H1 (cell line): ENCODE measurements around the gene GPC1. TPM values are rescaled to one million over a fixed set of nuclear protein-coding genes. Genes with fewer than 3 reads are reported as not detected.

Experiments
- CTCF ChIA-PET: fragments of 300-600 bp; sonication (Branson Sonifier 250); formaldehyde crosslinking; loops from one replicate; lab custom pipeline; 2021; ENCODE audit not compliant: partially characterized antibody; lab: Charles Lee
- POLR2A ChIA-PET: fragments of 300-600 bp; sonication (Branson Sonifier 250); formaldehyde crosslinking; loops from one replicate; lab custom pipeline; 2021; ENCODE audit warnings: inconsistent platforms; ENCODE audit not compliant: partially characterized antibody; lab: Charles Lee
- DNase-seq, 2 experiments: peaks; one replicate each; pipeline versions ENCODE4 v3.0.0 to v3.0.0-alpha.2; 2010 to 2022; ENCODE audit warnings: low spot score in 2 of 2, low read depth in 1 of 2, mixed read lengths in 1 of 2
- FAIRE-seq: peaks from 2 replicates; lab custom pipeline; 2011; peaks lifted over from hg19 to GRCh38; lab: Jason Lieb, UNC
- H2AFZ ChIP-seq: 2 replicates; pipeline ENCODE4 v1.8.1; 2012; ENCODE audit warnings: low read length, inconsistent platforms
- H2AK5ac ChIP-seq: 2 replicates; pipeline ENCODE4 v1.6.1; 2013; ENCODE audit warnings: low read depth, low read length
- H2BK120ac ChIP-seq: replicated peaks from 2 replicates; pipeline ENCODE3; 2013; ENCODE audit warnings: low read depth, low read length, inconsistent platforms
- H2BK12ac ChIP-seq: 2 replicates; pipeline ENCODE4 v1.6.1; 2013; ENCODE audit warnings: low read depth, low read length
- H2BK15ac ChIP-seq: 2 replicates; pipeline ENCODE4 v1.6.1; 2013; ENCODE audit warnings: low read length
- H2BK20ac ChIP-seq: 2 replicates; pipeline ENCODE4 v1.6.1; 2013; ENCODE audit warnings: low read length
- H2BK5ac ChIP-seq: 2 replicates; pipeline ENCODE4 v1.6.1; 2013; ENCODE audit warnings: low read depth, low read length
- H3K14ac ChIP-seq: 2 replicates; pipeline ENCODE4 v1.6.1; 2013; ENCODE audit warnings: inconsistent platforms; ENCODE audit not compliant: insufficient read length
- H3K18ac ChIP-seq: 2 replicates; pipeline ENCODE4 v1.6.1; 2013; ENCODE audit warnings: low read length; ENCODE audit errors: extremely low read depth
- H3K23ac ChIP-seq: 2 replicates; pipeline ENCODE4 v1.6.1; 2013; ENCODE audit warnings: inconsistent platforms; ENCODE audit not compliant: insufficient read length
- H3K23me2 ChIP-seq: 2 replicates; pipeline ENCODE4 v1.6.1; 2013; ENCODE audit warnings: low read depth, low read length
- H3K27ac ChIP-seq: 2 replicates; pipeline ENCODE4 v1.6.1; 2011; ENCODE audit warnings: low read depth, low read length, inconsistent platforms
- H3K27me3 ChIP-seq, 4 experiments: replicated peaks in 1 of 4; 1 replicate in 1 of 4; 2 replicates in 3 of 4; pipeline versions ENCODE4 v1.6.1 to v1.8.1; 2011 to 2013; ENCODE audit warnings: low read length in 3 of 4, mild to moderate bottlenecking in 3 of 4, inconsistent platforms in 2 of 4, mixed read lengths in 2 of 4, moderate library complexity in 1 of 4; ENCODE audit not compliant: control insufficient read depth in 3 of 4, insufficient read depth in 3 of 4; ENCODE audit errors: extremely low read depth in 1 of 4
- H3K36me3 ChIP-seq, 4 experiments: 2 replicates each; pipeline versions ENCODE4 v1.6.1 to v1.8.1; 2011 to 2013; ENCODE audit warnings: mild to moderate bottlenecking in 4 of 4, low read length in 3 of 4, moderate library complexity in 2 of 4, control low read depth in 1 of 4, inconsistent platforms in 1 of 4; ENCODE audit not compliant: insufficient read depth in 4 of 4, control insufficient read depth in 2 of 4
- H3K4ac ChIP-seq: replicated peaks from 2 replicates; pipeline ENCODE3; 2013; ENCODE audit warnings: low read length, low read depth, mixed read lengths, inconsistent platforms; ENCODE audit not compliant: insufficient read length
- H3K4me1 ChIP-seq, 4 experiments: replicated peaks in 1 of 4; 1 replicate in 1 of 4; 2 replicates in 3 of 4; pipeline versions ENCODE4 v1.6.1 to v1.8.1; 2011 to 2013; ENCODE audit warnings: low read length in 3 of 4, inconsistent platforms in 2 of 4, mixed read lengths in 1 of 4; ENCODE audit not compliant: insufficient read depth in 4 of 4, control insufficient read depth in 3 of 4
- H3K4me2 ChIP-seq, 2 experiments: 2 replicates each; pipeline versions ENCODE4 v1.6.1 to v1.8.1; 2011 to 2013; ENCODE audit warnings: low read depth in 2 of 2, low read length in 2 of 2, control low read depth in 1 of 2, inconsistent platforms in 1 of 2, mild to moderate bottlenecking in 1 of 2; ENCODE audit not compliant: insufficient read depth in 1 of 2
- H3K4me3 ChIP-seq, 4 experiments: fragments of 200-600, 300-600 bp in 1 of 4; sonication (generic), shearing (Covaris generic), sonication (Bioruptor Twin) in 1 of 4; 2 replicates each; pipeline versions ENCODE4 v1.5.1 to v1.8.1; 2011 to 2016; ENCODE audit warnings: low read length in 4 of 4, low read depth in 3 of 4, control low read depth in 2 of 4, inconsistent platforms in 2 of 4, mild to moderate bottlenecking in 2 of 4, mixed read lengths in 1 of 4, moderate library complexity in 1 of 4; ENCODE audit not compliant: insufficient read depth in 2 of 4; ENCODE audit errors: extremely low read depth in 1 of 4
- H3K56ac ChIP-seq: replicated peaks from 2 replicates; pipeline ENCODE3; 2013; ENCODE audit warnings: low read depth, mild to moderate bottlenecking, mixed read lengths, low read length, inconsistent platforms; ENCODE audit not compliant: insufficient read length
- H3K79me1 ChIP-seq: 2 replicates; pipeline ENCODE4 v1.6.1; 2013; ENCODE audit warnings: low read depth, low read length, control low read depth
- H3K79me2 ChIP-seq, 2 experiments: 2 replicates each; pipeline versions ENCODE4 v1.6.1 to v1.8.1; 2012 to 2013; ENCODE audit warnings: low read length in 2 of 2, mild to moderate bottlenecking in 2 of 2, inconsistent platforms in 1 of 2; ENCODE audit not compliant: insufficient read depth in 2 of 2, control insufficient read depth in 1 of 2
- H3K9ac ChIP-seq, 4 experiments: replicated peaks in 1 of 4; 1 replicate in 1 of 4; 2 replicates in 3 of 4; pipeline versions ENCODE4 v1.6.1 to v1.8.1; 2011 to 2013; ENCODE audit warnings: low read depth in 3 of 4, low read length in 3 of 4, control low read depth in 2 of 4, mild to moderate bottlenecking in 2 of 4, moderate library complexity in 2 of 4, inconsistent platforms in 1 of 4; ENCODE audit errors: extremely low read depth in 1 of 4
- H3K9me3 ChIP-seq, 2 experiments: 2 replicates each; pipeline versions ENCODE4 v1.6.1 to v1.8.1; 2012 to 2013; ENCODE audit warnings: mild to moderate bottlenecking in 2 of 2, moderate library complexity in 2 of 2, control low read depth in 1 of 2, inconsistent platforms in 1 of 2, low read depth in 1 of 2, low read length in 1 of 2, mixed read lengths in 1 of 2; ENCODE audit not compliant: insufficient read depth in 2 of 2
- H4K20me1 ChIP-seq, 2 experiments: replicated peaks in 1 of 2; 2 replicates each; pipeline versions ENCODE3 to v1.8.1; 2011 to 2013; ENCODE audit warnings: inconsistent platforms in 2 of 2, low read length in 2 of 2, mild to moderate bottlenecking in 1 of 2; ENCODE audit not compliant: insufficient read depth in 2 of 2, control insufficient read depth in 1 of 2
- H4K5ac ChIP-seq: 2 replicates; pipeline ENCODE4 v1.6.1; 2013; ENCODE audit warnings: low read length, low read depth, mixed read lengths, inconsistent platforms; ENCODE audit not compliant: insufficient read length
- H4K8ac ChIP-seq: 2 replicates; pipeline ENCODE4 v1.8.0; 2013; ENCODE audit warnings: mild to moderate bottlenecking, moderate library complexity, low read length, inconsistent platforms; ENCODE audit not compliant: insufficient read depth; ENCODE audit errors: extremely low read depth
- H4K91ac ChIP-seq: replicated peaks from 2 replicates; pipeline ENCODE3; 2013; ENCODE audit warnings: low read length, mixed read lengths, inconsistent platforms; ENCODE audit not compliant: insufficient read length
- CHD2 ChIP-seq: IDR thresholded peaks from 2 replicates; pipeline ENCODE4 v1.6.1; 2012; ENCODE audit warnings: low read length, improper control_type of control experiment
- EGR1 ChIP-seq: IDR thresholded peaks from 2 replicates; pipeline ENCODE4 v1.6.1; 2011; ENCODE audit warnings: low read depth, low read length, borderline replicate concordance
- GABPA ChIP-seq: IDR thresholded peaks from 2 replicates; pipeline ENCODE4 v1.6.1; 2011; ENCODE audit warnings: mild to moderate bottlenecking, low read length, moderate library complexity, borderline replicate concordance; ENCODE audit not compliant: insufficient read depth
- GTF2F1 ChIP-seq: IDR thresholded peaks from 2 replicates; pipeline ENCODE4 v1.6.1; 2012; ENCODE audit warnings: low read depth, low read length, improper control_type of control experiment, borderline replicate concordance
- KDM4A ChIP-seq: IDR thresholded peaks from one replicate; pipeline ENCODE4 v1.7.1; 2012; ENCODE audit warnings: low read depth, mild to moderate bottlenecking, moderate library complexity, low read length, inconsistent platforms; ENCODE audit not compliant: severe bottlenecking
- NRF1 ChIP-seq: IDR thresholded peaks from 2 replicates; pipeline ENCODE4 v1.6.1; 2011; ENCODE audit warnings: mild to moderate bottlenecking, low read depth, low read length, improper control_type of control experiment
- SIN3A ChIP-seq, 2 experiments: IDR thresholded peaks in 1 of 2; conservative IDR thresholded peaks in 1 of 2; 2 replicates each; pipeline ENCODE4 v1.6.1; 2011 to 2012; ENCODE audit warnings: low read length in 2 of 2, improper control_type of control experiment in 1 of 2, low read depth in 1 of 2, mild to moderate bottlenecking in 1 of 2
- SP1 ChIP-seq: IDR thresholded peaks from 2 replicates; pipeline ENCODE4 v1.6.1; 2011; ENCODE audit warnings: low read depth, low read length
- SP2 ChIP-seq: IDR thresholded peaks from 2 replicates; pipeline ENCODE4 v1.6.1; 2012; ENCODE audit warnings: mild to moderate bottlenecking, low read length, inconsistent platforms
- TAF1 ChIP-seq: IDR thresholded peaks from 2 replicates; pipeline ENCODE4 v1.6.1; 2011; ENCODE audit warnings: mild to moderate bottlenecking, low read depth, low read length
- YY1 ChIP-seq: IDR thresholded peaks from 2 replicates; pipeline ENCODE4 v1.6.1; 2011; ENCODE audit warnings: low read depth, mild to moderate bottlenecking, low read length
- WGBS, 2 experiments: shearing (Covaris generic) in 1 of 2; methylation state at CpG; one replicate each; pipeline versions ENCODE4 v1.1.6 to v1.1.7; 2013 to 2015; ENCODE audit warnings: low lambda C conversion rate in 2 of 2, mixed read lengths in 2 of 2, inconsistent platforms in 1 of 2, low coverage in 1 of 2, missing lambda C conversion rate in 1 of 2; ENCODE audit not compliant: insufficient replicate concordance in 2 of 2, insufficient coverage in 1 of 2, insufficient read length in 1 of 2; ENCODE audit errors: extremely low coverage in 1 of 2, missing lambda C conversion rate in 1 of 2; 5-methylcytosine and 5-hydroxymethylcytosine counted together
- polyA plus RNA-seq, 7 experiments: library from polyadenylated mRNA; depleted of rRNA in 3 of 7; stranded (reverse) in 5 of 7; unstranded in 2 of 7; fragments of >200 nt in 5 of 7; fragments of 200-250 nt in 2 of 7; gene quantifications; 1 replicate in 5 of 7; 2 replicates in 1 of 7; 4 replicates in 1 of 7; pipeline versions ENCODE4 v1.2.1 to v1.2.3, GENCODE V29; 2011 to 2013; ENCODE audit warnings: missing spikeins in 2 of 7, mixed read lengths in 2 of 7
- total RNA-seq: library from RNA; stranded (reverse); fragmentation: NEBNext Ultra II Directional; extraction: Animal tissue kit (Norgen Biotek cat#: 25700); gene quantifications from 2 replicates; pipeline ENCODE4 v1.2.1, GENCODE V29; 2021
- TF ChIP-seq, protein P1 (sequence below): IDR thresholded peaks from 2 replicates; pipeline ENCODE4 v1.6.1; 2012; ENCODE audit warnings: inconsistent platforms

Gene GPC1
- total and polyA plus RNA-seq, 2 of the 8 experiments (the other 6 are each of a cell fraction or from before 2014, with no cell fraction given), result 21.9 to 28.3 TPM

DNA sequence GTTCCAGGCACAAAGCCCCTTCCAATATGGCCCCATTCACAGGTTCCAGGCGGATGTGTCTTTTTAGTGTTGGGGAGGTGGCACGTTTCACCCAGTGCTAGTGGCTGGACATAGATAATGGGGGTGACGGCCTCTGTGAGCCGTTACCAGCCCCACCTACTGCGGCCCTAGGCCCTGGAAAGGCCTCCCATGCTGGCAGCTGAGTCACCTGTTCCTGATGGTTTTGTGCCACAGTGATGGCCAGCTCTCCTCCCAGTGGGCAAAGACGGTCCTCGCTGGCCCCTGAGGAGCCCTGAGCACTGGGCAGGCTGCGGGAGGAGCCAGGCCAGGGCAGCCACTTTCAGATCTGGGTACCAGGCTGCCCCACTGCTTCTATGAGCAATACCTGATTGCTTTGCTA, 40.0 kb upstream of the GPC1 start:
- DNase-seq (no peak), FAIRE-seq (no peak)
- H3K36me3 ChIP-seq, result no peaks in the 10 kb centered on the region
- H3K9ac ChIP-seq, result no peak overlapping the region
- no peaks in the 10 kb centered on the region for H3K23me2 ChIP-seq
- no peaks in the 10 kb centered on the region for H3K27me3 ChIP-seq
- no peak for TF ChIP-seq KDM4A
- TF ChIP-seq GTF2F1, result no peak
- TF ChIP-seq GABPA, result no peak
- no peak for TF ChIP-seq SP1
- TF ChIP-seq, protein P1, sequence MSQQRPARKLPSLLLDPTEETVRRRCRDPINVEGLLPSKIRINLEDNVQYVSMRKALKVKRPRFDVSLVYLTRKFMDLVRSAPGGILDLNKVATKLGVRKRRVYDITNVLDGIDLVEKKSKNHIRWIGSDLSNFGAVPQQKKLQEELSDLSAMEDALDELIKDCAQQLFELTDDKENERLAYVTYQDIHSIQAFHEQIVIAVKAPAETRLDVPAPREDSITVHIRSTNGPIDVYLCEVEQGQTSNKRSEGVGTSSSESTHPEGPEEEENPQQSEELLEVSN, result no peak
- TF ChIP-seq NRF1, result no peak
- no peak for TF ChIP-seq YY1
- no peak for TF ChIP-seq SP2
- no peak for TF ChIP-seq CHD2
- no peak for TF ChIP-seq TAF1
- no peak for TF ChIP-seq SIN3A (conservative IDR thresholded peaks at IDR 0.05 in 1 of 2, IDR thresholded peaks at IDR 0.05 in 1 of 2; ENCODE audit: low read depth in 1 of 2, low read length in 2 of 2)
- no peak for TF ChIP-seq EGR1
- H3K4me3 ChIP-seq, result no peak overlapping the region
- H3K79me2 ChIP-seq, result no peaks in the 10 kb centered on the region
- POLR2A ChIA-PET, result interaction anchor here (1.0 kb wide), 1 partner anchor 126 kb away, joined by 3 read pairs; no protein-coding TSS in a partner anchor
- no peak overlapping the region for H3K56ac ChIP-seq
- no peak overlapping the region for H3K27ac ChIP-seq
- H3K18ac ChIP-seq, result no peak overlapping the region
- no peak overlapping the region for H4K5ac ChIP-seq
- no peaks in the 10 kb centered on the region; a peak in 1 of 7 replicates for H3K4me1 ChIP-seq
- no peak overlapping the region for H2BK20ac ChIP-seq
- H4K91ac ChIP-seq, result no peak overlapping the region
- H3K14ac ChIP-seq, result no peak overlapping the region
- H3K4me2 ChIP-seq, result no peak overlapping the region
- no peak overlapping the region for H2BK15ac ChIP-seq
- H4K20me1 ChIP-seq, result no peaks in the 10 kb centered on the region
- no peaks in the 10 kb centered on the region for H3K79me1 ChIP-seq
- H2BK5ac ChIP-seq, result no peak overlapping the region
- H3K23ac ChIP-seq, result no peak overlapping the region
- H2AK5ac ChIP-seq, result no peak overlapping the region
- H2BK120ac ChIP-seq, result no peak overlapping the region
- CTCF ChIA-PET, result no interaction called here
- H3K9me3 ChIP-seq, result no peaks in the 10 kb centered on the region
- no peak overlapping the region for H4K8ac ChIP-seq
- WGBS, 2 experiments, result 85% methylated on average over 8 of the region's 8 CpGs; no CpG with 5 or more reads in 1 of the 2 experiments
- H2AFZ ChIP-seq, result no peak overlapping the region
- no peak overlapping the region for H3K4ac ChIP-seq
- H2BK12ac ChIP-seq, result no peak overlapping the region
